SHP77 (cell line): ENCODE measurements around the gene GSTM5.
"Not testable (repeated sequence)": the region's sequence is repeated elsewhere in the genome, so short reads cannot be mapped to it uniquely, and the experiment has no call there.

ENCODE experiments used
- DNase-seq, 2 experiments: peaks; one replicate each; lab custom pipeline; 2025; lab: John Stamatoyannopoulos, UW

GSTM5 gene

DNA sequence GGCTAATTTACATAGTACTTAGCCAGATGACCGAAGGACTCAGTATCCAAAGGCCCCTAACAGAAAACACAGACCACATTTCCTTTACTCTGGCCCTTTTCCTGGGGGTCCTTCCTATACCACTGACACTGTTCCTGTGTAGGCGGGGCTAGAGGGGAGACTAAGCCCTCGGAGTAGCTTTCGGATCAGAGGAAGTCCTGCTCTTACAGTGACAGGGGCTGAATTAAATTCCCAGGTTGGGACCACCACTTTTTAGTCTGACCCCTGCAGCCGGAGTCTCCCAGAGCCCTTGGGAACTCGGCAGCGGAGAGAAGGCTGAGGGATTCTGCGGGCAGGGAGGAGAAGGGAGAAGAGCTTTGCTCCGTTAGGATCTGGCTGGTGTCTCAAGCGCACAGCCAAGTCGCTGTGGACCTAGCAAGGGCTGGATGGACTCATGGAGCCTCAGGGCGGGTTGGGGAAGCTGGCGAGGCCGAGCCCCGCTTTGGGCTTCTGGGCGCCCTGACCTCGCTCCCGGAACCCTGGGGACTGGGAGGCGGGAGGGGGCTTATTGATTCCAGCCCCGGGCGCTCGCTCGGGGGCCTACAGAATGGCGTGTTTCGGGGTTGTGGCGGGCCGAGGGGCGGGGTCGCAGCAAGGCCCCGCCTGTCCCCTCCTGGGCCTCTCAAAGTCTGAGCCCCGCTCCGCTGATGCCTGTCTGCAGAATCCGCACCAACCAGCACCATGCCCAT lies at the start of gene GSTM5:
GSTM5 (plus strand) TSS at position 659 of the 728 bp plus-strand sequence; CDS start at position 721, 62 bp downstream.
- DNase-seq: not testable (repeated sequence)

DNA sequence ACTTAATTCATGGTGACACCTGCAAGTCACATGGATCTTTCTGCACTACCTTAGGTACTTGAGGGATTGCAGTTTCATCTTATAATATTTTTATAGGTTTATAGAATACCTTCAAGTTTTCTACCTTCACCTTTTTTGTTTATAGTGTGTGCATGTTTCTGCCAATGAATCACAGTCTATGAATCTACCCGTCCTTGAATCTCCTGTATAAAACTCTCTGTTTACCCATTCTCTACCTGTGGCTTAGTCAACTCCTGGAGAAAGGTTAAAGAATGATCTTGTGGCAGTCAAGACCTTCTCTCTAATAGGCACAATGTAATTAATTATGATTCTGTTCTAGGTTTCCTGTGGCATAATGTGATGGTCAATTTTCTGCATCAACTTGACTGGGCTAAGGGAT lies 47.4 kb upstream of the GSTM5 start:
- DNase-seq: no peak

DNA sequence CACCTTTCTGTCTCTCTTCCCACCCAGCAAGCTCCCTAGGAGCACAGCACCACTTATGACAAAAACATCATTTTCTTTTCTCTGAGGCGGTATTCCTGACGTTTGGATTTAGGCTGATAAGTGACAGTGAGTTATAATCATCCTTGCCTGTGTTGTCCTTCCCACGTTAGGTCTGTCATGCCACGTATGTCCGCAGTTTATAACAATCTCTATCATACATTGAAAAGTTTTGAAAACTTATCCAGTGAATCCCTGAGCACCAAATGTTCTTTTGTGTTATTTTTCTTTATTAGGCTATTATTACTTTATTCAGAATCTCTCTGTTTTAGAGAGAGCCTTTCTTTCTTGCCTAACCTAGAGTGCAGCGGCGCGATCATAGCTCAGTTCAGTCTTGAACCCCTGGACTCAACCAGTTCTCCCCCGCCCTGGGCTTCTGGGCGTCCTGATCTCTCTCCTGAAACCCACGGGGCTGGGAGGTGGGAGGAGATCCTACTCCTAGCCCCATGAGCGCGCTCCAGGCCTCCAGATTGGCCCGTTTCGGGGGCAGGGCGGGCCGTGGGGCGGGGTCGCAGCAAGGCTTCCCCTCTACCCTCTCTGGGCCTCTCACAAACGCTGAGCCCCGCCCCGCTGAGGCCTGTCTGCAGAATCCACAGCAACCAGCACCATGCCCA lies 44.5 kb upstream of the GSTM5 start, which contains the start of gene GSTM2:
GSTM2 (plus strand) TSS at position 606 of the 671 bp plus-strand sequence; CDS start at position 665, 59 bp downstream.
- DNase-seq: no peak

DNA sequence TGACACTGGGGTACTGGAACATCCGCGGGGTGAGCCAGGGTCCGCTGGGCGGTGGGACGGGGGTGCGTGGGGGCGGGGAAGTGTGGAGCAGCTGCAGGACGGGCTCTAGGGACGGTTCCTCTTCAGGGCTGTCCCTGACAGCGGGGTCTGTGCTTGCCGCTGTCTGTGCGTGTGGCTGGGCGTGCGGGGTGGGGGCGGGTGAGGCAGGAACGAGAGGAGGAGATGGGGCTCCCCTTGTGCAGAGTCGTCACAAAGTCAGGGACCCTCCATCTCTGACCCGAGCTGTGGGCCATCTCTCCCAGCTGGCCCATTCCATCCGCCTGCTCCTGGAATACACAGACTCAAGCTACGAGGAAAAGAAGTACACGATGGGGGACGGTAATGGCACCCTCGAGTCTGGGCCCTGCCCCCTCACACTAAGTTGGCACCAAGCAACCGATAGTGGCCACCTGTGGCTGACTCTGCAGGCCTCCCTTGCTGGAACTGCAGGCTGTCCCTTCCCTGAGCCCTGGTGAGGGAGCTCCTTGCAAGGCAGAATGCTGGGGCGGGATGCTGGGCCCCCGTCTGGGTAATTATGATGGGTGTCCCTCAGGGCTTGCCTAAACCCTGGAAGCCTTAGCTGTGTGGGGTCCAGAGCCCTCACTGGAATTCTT lies 43.8 kb upstream of the GSTM5 start:
- DNase-seq: no peak

DNA sequence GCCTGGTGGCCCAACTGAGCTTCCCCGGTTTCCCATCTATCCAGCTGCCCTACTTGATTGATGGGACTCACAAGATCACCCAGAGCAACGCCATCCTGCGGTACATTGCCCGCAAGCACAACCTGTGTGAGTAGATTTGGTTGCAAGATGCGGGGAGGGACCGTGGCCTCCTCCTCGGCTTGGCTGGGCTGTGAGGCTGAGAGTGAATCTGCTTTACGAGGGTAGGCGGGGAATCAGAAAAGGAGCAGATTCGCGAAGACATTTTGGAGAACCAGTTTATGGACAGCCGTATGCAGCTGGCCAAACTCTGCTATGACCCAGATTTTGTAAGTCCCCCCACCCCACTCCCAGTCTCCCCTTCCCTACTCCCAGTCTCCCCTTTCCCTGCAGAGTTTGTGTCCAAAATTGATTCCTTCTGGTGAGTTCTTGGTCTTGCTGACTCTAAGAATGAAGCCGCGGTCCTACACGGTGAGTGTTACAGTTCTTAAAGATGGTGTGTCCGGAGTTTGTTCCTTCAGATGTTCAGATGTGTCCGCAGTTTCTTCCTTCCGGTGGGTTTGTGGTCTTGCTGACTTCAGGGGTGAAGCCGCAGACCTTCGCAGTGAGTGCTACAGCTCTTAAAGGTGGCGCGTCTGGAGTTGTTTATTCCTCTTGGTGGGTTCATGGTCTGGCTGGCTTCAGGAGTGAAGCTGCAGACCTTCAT lies 42.7 kb upstream of the GSTM5 start:
- no peak for DNase-seq

DNA sequence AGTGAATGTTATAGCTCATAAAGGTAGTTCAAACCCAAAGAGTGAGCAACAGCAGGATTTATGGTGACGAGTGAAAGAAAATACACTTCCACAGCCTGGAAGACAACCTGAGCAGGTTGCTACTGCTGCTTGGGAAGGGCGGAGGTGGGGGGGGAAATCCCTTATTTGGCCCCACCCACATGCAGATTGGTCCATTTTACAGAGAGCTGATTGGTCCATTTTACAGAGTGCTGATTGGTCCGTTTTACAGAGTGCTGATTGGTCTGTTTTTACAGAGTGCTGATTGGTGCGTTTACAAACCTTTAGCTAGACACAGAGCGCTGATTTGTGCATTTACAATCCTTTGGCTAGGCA lies 42.1 kb upstream of the GSTM5 start:
- not testable (repeated sequence) for DNase-seq

DNA sequence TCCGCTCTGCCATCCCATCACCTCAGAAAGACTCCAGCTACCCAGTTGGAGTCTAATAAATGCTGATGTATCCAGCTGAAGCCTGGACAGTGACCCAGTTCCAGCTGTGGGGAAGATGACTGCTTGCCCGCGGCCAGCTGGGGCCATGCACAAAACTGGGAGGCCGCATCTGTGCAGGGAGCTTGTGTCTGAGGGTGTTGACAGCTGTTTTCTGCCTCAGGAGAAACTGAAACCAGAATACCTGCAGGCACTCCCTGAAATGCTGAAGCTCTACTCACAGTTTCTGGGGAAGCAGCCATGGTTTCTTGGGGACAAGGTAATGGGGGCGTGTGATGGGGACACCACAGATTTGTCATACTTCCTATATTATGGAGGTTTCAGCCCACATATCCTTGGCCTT lies 41.0 kb upstream of the GSTM5 start:
- DNase-seq: no peak

DNA sequence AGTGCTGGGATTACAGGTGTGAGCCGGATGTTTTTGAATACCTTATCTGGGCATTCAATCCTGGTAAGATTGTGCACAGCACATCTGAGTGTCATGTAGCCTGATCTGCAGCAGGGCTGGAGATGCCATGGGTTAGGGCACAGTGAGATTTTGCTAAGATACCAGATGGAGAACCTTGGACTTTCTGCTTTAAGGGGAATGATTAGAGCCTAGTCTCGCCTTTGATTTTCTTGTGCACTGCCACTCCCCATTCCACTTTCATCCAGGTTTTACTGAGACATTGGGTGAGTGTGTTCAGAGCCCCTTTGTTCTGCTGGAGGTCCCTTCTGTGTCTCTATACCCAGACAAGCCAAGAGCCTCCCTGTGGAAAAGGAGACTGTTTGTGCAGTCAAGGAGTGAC lies 38.2 kb upstream of the GSTM5 start:
- DNase-seq: not testable (repeated sequence)

DNA sequence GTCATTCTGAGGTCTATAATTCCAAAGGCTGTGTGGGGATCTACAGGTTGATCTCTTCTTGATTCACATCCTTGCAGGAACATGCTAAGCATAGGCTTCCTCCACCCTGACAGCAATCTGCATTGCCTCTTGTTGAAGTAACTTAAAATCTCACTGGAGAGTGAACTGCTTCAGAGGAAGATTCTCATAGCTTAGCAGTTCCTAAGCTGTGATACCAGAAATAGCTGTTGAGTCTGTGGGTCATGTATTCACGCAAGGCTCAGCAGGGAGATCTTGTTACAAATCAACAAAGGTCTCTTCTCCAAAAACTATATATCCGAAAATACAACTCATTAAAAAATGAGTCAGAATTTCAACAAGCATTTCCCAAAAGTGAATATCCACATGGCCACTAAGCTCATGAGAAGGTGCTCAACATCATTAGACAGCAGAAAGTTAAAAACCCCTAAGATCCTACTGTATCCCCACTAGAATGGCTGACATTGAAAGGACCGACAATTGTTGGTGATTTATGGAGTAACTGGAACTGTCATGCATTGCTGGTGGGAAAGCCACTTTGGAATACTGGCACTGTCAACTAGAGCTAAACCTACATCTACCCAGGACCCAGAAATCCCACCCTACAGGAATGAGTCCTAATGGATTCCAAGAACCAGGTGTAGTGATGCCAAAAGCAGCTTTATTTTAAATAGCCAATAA lies 35.2 kb upstream of the GSTM5 start:
- not testable (repeated sequence) for DNase-seq

DNA sequence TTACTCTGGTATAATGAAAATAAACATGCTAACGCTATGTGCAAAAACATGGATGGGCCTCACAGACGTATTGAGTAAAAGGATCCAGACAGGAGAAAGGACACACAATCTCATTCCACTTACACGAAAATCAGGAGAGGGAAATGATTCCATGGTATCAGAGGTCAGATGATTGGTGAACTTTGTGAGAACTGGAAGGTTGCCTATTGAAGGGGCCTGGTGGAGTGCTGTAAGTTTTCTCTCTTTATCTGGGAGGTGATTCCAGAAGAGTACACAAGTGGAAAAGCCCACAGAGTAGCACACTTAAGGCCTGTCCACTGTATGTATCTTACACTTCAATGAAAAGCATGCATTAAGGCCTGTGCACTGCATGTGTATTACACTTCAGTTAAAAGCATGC lies 34.6 kb upstream of the GSTM5 start:
- no peak for DNase-seq

DNA sequence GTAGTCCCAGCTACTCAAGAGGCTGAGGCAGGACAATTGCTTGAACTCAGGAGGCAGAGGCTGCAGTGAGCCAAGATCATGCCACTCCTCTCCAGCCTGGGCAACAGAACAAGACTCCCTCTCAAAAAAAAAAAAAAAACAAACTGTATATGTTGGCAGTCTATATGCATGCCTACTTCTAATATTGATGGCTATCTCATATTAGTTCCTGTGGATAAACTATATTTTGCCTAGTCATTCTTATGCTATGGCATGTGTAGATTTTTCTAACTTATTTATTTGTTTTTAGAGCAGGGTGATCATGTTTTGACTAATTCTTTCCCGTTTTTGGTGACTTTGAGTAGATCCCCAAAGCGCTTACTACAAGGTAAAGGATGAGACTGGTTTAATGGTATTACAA lies 33.4 kb upstream of the GSTM5 start:
- DNase-seq: not testable (repeated sequence)

DNA sequence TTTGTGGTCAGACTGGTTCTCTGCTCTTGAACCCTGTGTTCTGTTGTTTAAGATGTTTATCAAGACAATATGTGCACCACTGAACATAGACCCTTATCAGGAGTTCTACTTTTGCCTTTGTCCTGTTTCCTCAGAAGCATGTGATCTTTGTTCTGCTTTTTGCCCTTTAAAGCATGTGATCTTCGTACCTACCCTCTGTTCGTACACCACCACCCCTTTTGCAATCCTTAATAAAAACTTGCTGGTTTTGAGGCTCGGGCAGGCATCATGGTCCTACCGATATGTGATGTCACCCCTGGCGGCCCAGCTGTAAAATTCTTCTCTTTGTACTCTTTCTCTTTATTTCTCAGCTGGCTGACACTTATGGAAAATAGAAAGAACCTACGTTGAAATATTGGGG lies 27.3 kb upstream of the GSTM5 start:
- DNase-seq: not testable (repeated sequence)

DNA sequence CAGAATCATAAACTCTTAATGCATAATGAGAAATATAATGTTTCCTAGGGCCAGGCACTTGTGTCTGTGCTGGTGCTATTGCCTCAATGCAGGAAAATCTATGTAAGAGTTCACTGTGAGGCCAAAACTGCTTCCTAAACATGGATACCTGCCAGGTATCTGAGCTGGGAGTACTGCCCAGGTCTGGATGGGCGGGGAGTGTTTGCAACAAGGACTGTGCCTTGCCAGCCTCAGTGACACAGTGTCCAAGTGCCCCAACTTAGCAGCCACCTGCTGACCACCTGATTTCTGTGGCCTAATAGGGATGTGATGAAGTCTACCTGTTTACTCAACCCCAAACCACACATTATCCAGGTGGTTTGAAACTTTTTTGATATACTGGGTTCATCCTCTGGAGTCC lies 26.7 kb upstream of the GSTM5 start:
- DNase-seq: not testable (repeated sequence)

DNA sequence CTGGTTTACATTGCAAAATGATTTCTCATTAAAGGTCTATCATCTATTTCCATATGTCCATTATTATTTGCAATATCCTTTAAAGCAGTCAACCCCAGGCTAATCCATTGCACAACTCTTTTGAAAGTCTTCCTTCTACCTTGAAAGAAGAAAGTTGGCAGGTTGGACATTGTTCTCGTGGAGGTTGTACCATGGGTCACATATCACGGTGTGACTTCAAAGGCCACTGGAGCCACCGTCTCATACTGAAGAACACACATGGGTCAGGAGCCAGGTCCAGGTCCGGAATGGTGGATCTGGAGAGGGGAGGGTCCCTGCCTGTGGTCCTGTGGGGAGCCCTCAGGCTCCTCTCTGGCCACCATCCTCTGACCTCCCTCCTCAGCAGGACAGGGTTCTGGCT lies 26.2 kb upstream of the GSTM5 start:
- DNase-seq: not testable (repeated sequence)

DNA sequence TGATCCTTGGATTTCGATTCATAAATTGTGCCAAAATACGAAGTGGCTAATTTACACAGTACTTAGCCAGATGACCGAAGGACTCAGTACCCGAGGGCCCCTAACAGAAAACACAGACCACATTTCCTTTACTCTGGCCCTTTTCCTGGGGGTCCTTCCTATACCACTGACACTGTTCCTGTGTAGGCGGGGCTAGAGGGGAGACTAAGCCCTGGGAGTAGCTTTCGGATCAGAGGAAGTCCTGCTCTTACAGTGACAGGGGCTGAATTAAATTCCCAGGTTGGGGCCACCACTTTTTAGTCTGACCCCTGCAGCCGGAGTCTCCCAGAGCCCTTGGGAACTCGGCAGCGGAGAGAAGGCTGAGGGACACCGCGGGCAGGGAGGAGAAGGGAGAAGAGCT lies 24.9 kb upstream of the GSTM5 start:
- DNase-seq: not testable (repeated sequence)

DNA sequence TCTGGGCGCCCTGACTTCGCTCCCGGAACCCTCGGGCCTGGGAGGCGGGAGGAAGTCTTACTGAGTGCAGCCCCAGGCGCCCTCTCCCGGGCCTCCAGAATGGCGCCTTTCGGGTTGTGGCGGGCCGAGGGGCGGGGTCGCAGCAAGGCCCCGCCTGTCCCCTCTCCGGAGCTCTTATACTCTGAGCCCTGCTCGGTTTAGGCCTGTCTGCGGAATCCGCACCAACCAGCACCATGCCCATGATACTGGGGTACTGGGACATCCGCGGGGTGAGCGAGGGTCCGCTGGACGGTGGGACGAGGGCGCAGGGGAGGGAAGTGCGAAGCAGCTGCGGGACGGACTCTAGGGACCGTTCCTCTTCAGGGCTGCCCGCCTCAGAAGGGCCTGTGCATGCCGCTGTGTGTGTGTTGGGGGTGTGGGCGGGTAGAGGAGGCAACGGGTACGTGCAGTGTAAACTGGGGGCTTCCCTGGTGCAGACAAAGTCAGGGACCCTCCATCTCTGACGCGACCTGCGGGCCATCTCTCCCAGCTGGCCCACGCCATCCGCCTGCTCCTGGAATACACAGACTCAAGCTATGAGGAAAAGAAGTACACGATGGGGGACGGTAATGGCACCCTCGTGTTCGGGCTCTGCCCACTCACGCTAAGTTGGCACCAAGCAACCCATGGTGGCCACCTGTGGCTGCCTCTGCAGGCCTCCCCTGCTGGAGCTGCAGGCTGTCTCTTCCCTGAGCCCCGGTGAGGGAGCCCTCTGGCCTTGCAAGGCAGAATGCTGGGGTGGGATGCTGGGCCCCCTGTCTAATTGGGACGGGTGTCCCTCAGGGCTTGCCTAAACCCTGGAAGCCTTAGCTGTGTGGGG lies 24.2 kb upstream of the GSTM5 start, which contains the start of gene GSTM1:
GSTM1 (plus strand) TSS at position 177 of the 859 bp plus-strand sequence; CDS start at position 234, 57 bp downstream.
- DNase-seq: no peak

DNA sequence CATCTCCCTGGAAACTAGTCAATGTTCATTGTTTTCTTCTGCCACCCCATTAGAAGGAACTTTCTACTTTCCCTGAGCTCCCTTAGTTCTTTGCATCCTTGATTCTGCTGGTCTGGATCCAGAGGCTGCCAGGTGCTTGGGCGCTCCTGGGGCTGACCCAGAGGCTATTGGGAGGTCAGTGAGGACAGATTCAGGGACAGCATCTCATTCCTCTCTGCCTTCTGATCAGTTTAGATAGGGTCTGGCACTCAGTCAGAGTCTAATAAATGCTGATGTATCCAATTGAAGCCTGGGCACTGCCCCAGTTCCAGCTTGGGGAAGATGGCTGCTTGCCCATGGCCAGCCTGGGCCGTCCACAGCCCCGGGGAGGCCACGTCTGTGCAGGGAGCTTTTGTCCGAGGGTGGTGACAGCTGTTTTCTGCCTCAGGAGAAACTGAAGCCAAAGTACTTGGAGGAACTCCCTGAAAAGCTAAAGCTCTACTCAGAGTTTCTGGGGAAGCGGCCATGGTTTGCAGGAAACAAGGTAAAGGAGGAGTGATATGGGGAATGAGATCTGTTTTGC lies 22.1 kb upstream of the GSTM5 start:
- no peak for DNase-seq

DNA sequence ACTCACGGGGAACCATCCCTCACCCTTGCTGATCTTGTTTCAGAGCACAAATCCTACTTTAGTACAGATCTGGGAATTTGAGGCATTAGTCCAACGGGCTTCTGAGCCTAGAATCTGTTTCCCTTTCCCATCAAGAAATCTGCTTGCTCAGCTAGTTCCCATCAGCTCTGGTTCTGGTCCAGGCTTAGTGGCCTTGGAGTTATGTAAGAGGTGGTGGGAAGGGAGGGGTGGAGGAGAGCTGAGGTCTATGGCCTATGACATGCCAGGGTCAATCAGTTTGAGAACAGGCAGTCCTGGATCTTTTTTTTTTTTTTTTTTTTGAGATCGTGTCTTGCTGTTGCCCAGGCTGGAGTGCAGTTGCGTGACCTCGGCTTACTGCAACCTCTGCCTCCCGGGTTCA lies 20.3 kb upstream of the GSTM5 start:
- DNase-seq: no peak

DNA sequence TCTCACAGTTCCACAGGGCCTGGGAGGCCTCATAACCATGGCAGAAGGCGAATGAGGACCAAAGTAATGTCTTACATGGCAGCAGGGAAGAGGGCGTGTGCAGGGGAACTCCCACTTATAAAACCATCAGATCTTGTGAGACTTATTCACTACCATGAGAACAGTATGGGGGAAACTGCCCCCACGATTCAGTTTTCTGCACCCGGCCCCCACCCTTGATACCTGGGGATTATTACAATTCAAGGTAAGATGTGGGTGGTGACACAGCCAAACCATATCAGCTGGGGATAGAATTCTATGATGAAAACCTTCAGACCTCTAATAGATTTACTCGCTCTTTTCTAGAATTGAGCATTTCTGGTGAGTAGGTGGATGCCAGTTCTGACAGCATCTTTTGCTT lies 17.7 kb upstream of the GSTM5 start:
- not testable (repeated sequence) for DNase-seq

DNA sequence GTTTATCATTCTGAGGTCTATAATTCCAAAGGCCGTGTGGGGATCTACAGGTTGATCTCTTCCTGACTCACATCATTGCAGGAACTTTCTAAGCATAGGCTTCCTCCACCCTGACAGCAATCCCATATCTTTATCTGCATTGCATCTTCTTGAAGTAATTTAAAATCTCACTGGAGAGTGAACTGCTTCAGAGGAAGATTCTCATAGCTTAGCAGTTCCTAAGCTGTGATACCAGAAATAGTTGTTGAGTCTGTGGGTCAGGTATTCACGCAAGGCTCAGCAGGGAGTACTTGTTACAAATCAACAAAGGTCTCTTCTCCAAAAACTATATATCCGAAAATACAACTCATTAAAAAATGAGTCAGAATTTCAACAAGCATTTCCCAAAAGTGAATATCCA lies 16.9 kb upstream of the GSTM5 start:
- DNase-seq: not testable (repeated sequence)
